ENCODE measurements around the gene PGBD4. TPM values are rescaled to one million over a fixed set of nuclear protein-coding genes. Genes with fewer than 3 reads are reported as not detected.

PGBD4 gene
- total and polyA plus RNA-seq, 2 of the 13 experiments (the other 11 are each of a cell fraction or from before 2014, with no cell fraction given) = 1.4 to 1.7 TPM

DNA sequence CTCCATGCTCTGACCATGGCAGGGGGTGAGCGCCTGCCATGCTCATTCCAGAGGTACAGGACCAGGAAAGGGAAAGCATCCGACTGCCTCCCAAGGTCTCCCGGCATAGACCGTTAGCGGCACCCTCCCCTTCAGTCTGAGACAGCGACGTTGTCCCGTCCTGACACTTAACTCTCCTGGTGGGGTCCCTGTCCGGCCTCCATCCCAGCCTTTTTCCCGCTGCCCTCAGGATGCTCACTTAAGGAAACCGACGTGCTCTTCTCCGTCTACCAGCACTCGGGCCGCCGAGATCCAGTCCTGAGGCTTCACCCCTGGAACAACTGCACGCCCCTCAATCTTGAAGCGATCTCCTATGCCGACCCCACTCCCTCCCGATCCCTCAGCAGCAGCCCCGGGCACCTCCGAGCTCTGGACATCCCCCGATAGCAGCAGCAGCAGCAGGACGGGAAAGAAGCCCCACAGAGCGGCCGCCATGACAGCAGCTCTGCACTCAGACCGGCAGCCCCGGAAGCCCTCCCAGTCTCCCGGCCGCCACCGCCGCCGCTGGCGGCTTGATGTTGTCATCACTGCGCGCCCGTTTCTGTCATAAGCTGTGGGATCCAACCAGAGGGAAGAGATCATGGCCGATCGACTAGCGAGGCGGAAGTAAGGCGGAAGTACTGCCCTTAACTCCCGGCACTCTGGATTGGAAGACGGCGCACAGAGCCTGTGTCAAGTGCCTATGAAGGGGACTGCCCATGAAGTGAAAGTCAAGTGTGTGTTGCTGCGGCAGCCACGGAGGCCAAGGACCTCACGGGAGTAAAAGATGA is at the start of gene PGBD4, which contains the start of gene EMC7 (continued):
- TF ChIP-seq, protein P1, sequence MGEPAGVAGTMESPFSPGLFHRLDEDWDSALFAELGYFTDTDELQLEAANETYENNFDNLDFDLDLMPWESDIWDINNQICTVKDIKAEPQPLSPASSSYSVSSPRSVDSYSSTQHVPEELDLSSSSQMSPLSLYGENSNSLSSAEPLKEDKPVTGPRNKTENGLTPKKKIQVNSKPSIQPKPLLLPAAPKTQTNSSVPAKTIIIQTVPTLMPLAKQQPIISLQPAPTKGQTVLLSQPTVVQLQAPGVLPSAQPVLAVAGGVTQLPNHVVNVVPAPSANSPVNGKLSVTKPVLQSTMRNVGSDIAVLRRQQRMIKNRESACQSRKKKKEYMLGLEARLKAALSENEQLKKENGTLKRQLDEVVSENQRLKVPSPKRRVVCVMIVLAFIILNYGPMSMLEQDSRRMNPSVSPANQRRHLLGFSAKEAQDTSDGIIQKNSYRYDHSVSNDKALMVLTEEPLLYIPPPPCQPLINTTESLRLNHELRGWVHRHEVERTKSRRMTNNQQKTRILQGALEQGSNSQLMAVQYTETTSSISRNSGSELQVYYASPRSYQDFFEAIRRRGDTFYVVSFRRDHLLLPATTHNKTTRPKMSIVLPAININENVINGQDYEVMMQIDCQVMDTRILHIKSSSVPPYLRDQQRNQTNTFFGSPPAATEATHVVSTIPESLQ (CRISPR knock-in tag; conservative IDR thresholded peaks at IDR 0.05) = no peak
- TF ChIP-seq ZNF251 (CRISPR knock-in tag; IDR thresholded peaks at IDR 0.05) = no peak
- peak; percentile 70; the same call in 1 of the 2 replicates for TF ChIP-seq NRL (CRISPR knock-in tag; IDR thresholded peaks at IDR 0.05; ENCODE audit: borderline replicate concordance)
- TF ChIP-seq ZNF569 (CRISPR knock-in tag; IDR thresholded peaks at IDR 0.05; ENCODE audit: borderline replicate concordance) = no peak
- 0 out of 2 replicates have a peak, but pooled peaks have one; percentile 14 for TF ChIP-seq ZNF609 (CRISPR knock-in tag; IDR thresholded peaks at IDR 0.05; ENCODE audit: borderline replicate concordance)
- TF ChIP-seq, protein P2, sequence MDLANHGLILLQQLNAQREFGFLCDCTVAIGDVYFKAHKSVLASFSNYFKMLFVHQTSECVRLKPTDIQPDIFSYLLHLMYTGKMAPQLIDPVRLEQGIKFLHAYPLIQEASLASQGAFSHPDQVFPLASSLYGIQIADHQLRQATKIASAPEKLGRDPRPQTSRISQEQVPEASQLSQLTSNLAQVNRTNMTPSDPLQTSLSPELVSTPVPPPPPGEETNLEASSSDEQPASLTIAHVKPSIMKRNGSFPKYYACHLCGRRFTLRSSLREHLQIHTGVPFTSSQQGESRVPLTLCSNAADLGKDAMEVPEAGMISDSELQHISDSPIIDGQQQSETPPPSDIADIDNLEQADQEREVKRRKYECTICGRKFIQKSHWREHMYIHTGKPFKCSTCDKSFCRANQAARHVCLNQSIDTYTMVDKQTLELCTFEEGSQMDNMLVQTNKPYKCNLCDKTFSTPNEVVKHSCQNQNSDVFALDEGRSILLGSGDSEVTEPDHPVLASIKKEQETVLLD (CRISPR knock-in tag; IDR thresholded peaks at IDR 0.05; ENCODE audit: low read depth) = no peak
- peak; percentile 93 for TF ChIP-seq KMT2A (CRISPR knock-in tag; IDR thresholded peaks at IDR 0.05)
- no peak for TF ChIP-seq RBM22 (optimal IDR thresholded peaks at IDR 0.05; ENCODE audit: low read length)
- TF ChIP-seq MXD1 (CRISPR knock-in tag; IDR thresholded peaks at IDR 0.05) = 0 out of 2 replicates have a peak, but pooled peaks have one; percentile 25
- no peak for TF ChIP-seq ZNF234 (CRISPR knock-in tag; conservative IDR thresholded peaks at IDR 0.05)
- TF ChIP-seq ZNF558 (CRISPR knock-in tag; IDR thresholded peaks at IDR 0.05; ENCODE audit: borderline replicate concordance) = 0 out of 2 replicates have a peak, but pooled peaks have one; percentile 80
- TF ChIP-seq ZNF816 (CRISPR knock-in tag; IDR thresholded peaks at IDR 0.05; ENCODE audit: borderline replicate concordance) = no peak
- no peak for TF ChIP-seq TCF7 (IDR thresholded peaks at IDR 0.05; ENCODE audit: low read depth)
- no peak for TF ChIP-seq ZNF138 (CRISPR knock-in tag; IDR thresholded peaks at IDR 0.05; ENCODE audit: low read depth)
- no peak for TF ChIP-seq KLF6 (CRISPR knock-in tag; IDR thresholded peaks at IDR 0.05)
- TF ChIP-seq, protein P3, sequence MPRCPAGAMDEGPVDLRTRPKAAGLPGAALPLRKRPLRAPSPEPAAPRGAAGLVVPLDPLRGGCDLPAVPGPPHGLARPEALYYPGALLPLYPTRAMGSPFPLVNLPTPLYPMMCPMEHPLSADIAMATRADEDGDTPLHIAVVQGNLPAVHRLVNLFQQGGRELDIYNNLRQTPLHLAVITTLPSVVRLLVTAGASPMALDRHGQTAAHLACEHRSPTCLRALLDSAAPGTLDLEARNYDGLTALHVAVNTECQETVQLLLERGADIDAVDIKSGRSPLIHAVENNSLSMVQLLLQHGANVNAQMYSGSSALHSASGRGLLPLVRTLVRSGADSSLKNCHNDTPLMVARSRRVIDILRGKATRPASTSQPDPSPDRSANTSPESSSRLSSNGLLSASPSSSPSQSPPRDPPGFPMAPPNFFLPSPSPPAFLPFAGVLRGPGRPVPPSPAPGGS (CRISPR knock-in tag; IDR thresholded peaks at IDR 0.05) = peak; percentile 84
- no peak for TF ChIP-seq RBAK (CRISPR knock-in tag; IDR thresholded peaks at IDR 0.05)
- no peak for TF ChIP-seq NR3C1 (CRISPR knock-in tag; IDR thresholded peaks at IDR 0.05)
- no peak for TF ChIP-seq ZNF678 (CRISPR knock-in tag; IDR thresholded peaks at IDR 0.05)

Measured in HepG2 (cell line).